ENCODE measurements around the gene HOMER2. TPM values are rescaled to one million over a fixed set of nuclear protein-coding genes. Genes with fewer than 3 reads are reported as not detected.

Gene HOMER2
- total RNA-seq, 2 donors from 2014 or later, result 1.8 to 4.9 TPM

DNA sequence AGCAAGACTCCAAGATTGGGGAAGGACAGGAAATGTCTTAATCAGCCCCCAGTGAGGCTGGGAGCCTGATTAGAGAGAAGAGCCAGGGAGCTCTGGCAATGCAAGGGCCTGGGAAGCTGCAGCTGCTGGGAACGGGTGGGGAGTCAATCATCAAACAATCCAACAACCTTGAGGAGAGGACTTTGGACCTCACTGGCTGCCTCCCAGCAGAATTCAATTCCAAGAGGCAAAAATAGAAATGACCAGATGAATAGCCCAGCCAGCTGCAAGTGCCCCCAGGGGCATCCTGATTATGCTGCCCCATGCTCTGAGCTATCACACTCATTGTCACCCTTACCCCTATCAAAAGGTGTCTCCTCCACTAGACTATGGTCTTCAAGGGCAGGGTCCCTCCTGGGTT is 6.1 kb upstream of the HOMER2 start:
- Histone ChIP-seq H3K36me3 (no peaks in the 10 kb centered on the region), H3K4me1 (ENCODE audit: control insufficient read depth in 1 of 2, low read depth in 2 of 2) (no peaks in the 10 kb centered on the region), H3K9me3 (no peaks in the 10 kb centered on the region), H3K4me3 (no peak overlapping the region), H3K27ac (no peak overlapping the region), H3K27me3 (replicated peaks; ENCODE audit: insufficient read depth) (no peaks in the 10 kb centered on the region)
- DNase-seq (ENCODE audit: low spot score) (no peak), ATAC-seq (ENCODE audit: insufficient number of reproducible peaks, low FRiP score, low read depth) (no peak)
- TF ChIP-seq, protein P1, sequence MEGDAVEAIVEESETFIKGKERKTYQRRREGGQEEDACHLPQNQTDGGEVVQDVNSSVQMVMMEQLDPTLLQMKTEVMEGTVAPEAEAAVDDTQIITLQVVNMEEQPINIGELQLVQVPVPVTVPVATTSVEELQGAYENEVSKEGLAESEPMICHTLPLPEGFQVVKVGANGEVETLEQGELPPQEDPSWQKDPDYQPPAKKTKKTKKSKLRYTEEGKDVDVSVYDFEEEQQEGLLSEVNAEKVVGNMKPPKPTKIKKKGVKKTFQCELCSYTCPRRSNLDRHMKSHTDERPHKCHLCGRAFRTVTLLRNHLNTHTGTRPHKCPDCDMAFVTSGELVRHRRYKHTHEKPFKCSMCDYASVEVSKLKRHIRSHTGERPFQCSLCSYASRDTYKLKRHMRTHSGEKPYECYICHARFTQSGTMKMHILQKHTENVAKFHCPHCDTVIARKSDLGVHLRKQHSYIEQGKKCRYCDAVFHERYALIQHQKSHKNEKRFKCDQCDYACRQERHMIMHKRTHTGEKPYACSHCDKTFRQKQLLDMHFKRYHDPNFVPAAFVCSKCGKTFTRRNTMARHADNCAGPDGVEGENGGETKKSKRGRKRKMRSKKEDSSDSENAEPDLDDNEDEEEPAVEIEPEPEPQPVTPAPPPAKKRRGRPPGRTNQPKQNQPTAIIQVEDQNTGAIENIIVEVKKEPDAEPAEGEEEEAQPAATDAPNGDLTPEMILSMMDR (IDR thresholded peaks at IDR 0.05), result no peak

DNA sequence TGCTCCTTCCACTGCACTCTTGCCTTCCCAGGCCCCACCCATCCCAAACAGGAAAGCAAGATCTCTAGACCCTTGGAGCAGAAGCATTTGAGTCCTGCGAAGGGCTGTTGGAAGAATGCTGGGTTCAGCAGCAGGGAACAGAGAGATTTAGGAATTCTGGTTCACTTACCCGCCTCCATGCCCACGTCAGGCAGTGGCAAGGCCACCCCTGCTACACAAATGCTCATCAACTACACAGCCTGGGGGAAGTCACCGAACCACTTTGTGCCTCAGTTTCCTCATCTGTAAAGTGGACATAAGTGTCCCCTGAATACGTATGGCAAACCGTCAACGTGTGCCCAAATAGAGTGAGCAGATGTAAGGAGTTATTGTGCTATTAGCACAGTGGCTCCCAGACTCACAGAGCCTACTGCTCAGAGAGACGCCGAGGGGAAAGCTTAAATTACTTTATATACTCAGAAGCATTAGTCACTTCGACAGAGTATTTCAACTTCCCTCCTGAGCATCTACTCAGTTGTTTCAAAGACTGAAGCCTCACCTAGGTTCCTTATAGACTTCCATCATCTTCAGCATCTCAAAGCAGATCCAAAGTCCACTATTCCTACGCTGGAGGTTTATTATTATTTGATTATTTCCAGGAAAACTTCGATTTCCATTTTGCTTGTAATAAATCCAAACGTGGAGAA is 905 bp downstream of the HOMER2 start:
- peaks cover 0 to 5% of the 10 kb centered on the region in 2 donors for H3K4me1 ChIP-seq (ENCODE audit: control insufficient read depth in 1 of 2, low read depth in 2 of 2)
- no peak for ATAC-seq (ENCODE audit: insufficient number of reproducible peaks, low FRiP score, low read depth)

DNA sequence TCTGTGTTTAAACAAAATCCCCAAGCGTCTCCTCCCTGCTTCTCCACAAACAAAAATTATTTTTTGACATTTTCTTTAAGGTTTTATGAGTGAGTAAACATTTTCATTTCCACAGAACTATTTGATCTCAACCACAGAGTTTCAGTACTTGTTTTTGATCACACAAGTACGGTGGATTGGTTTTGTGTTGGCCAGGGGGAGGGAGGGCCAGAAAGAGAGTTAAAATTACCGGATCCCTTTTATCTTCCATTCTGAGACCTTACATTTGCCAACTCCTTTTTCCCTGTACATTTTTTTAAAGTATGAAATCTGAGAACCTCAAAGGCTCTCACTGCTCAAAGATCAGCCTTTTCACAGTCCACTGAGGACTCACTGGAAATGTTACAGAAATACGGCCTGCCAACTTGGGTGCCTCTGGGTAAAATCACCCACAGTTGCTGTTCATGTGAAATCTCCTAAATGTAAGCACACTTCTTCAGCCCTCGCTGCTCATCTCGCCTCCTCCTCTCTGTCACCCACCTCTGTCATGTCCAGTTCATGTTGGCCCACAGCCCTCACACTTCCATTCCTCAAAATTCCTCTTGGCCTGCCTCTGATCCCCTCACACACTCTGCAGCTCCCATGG is 1.7 kb downstream of the HOMER2 start:
- Histone ChIP-seq H3K27me3 (replicated peaks; ENCODE audit: insufficient read depth) (no peaks in the 10 kb centered on the region), H3K4me1 (ENCODE audit: control insufficient read depth in 1 of 2, low read depth in 2 of 2) (peaks cover 0 to 5% of the 10 kb centered on the region in 2 donors), H3K9me3 (no peaks in the 10 kb centered on the region), H3K4me3 (no peak overlapping the region), H3K36me3 (no peaks in the 10 kb centered on the region), H3K27ac (no peak overlapping the region)
- DNase-seq (ENCODE audit: low spot score) (no peak), ATAC-seq (ENCODE audit: insufficient number of reproducible peaks, low FRiP score, low read depth) (no peak)
- TF ChIP-seq, protein P1 (IDR thresholded peaks at IDR 0.05), result no peak

More for the DNA sequence above, 905 bp downstream of the HOMER2 start:
- peak overlapping the region; percentile 68 for H3K4me3 ChIP-seq
- no peaks in the 10 kb centered on the region for H3K9me3 ChIP-seq
- H3K27ac ChIP-seq, result no peak overlapping the region
- no peak for DNase-seq (ENCODE audit: low spot score)
- no peaks in the 10 kb centered on the region for H3K27me3 ChIP-seq (replicated peaks; ENCODE audit: insufficient read depth)
- H3K36me3 ChIP-seq, result no peaks in the 10 kb centered on the region
- TF ChIP-seq, protein P1 (IDR thresholded peaks at IDR 0.05), result no peak

DNA sequence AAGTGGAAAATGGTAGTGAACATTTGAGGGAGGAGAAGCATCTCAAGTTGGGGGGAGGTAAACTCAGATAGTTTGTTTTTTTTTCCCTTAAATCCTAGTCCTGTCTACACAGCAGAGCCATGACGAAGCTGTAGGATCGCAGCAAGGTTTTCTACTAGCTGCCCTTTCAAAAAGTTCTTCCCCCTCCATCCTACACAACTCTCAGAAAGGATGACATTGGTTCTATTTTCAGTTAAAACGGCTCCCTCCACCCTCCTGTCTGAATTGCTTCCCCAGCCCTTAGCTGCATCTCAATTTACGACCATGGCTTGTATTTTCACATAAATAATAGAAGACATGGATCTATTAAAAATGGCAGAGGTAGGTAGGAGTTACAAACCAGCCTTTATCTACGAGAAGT is 2.2 kb downstream of the HOMER2 start:
- ATAC-seq (ENCODE audit: insufficient number of reproducible peaks, low FRiP score, low read depth), result no peak
- Histone ChIP-seq H3K27ac (no peak overlapping the region), H3K9me3 (no peaks in the 10 kb centered on the region), H3K36me3 (no peaks in the 10 kb centered on the region), H3K4me3 (no peak overlapping the region), H3K27me3 (replicated peaks; ENCODE audit: insufficient read depth) (no peaks in the 10 kb centered on the region), H3K4me1 (ENCODE audit: control insufficient read depth in 1 of 2, low read depth in 2 of 2) (peaks cover 0 to 5% of the 10 kb centered on the region in 2 donors)
- DNase-seq (ENCODE audit: low spot score), result no peak
- TF ChIP-seq, protein P1 (IDR thresholded peaks at IDR 0.05), result no peak

DNA sequence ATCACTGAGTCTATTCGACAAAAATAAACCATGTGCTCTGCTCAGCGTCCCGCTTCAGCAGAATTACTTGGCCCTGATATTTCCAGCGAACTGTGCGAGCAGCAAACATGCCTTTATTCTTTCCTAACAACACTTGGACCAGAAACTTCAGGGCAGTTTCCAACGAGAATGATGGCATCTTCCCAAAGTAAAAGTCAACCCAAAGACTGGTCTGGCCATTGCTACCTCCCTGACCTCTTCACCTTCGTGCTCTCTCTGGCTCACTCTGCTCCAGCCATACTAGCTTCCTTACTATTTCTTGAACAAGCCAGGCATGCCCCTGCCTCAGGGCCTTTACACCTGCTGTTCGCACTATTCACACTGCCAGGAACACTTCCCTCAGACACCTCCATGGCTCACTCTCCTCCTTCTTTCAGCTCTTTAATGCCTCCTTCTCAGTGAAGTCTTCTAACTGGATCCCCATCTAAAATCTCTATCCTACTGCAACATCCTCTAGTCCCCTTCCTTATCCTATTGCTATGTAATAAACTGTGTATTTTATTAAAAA is 6.3 kb downstream of the HOMER2 start:
- H3K27ac ChIP-seq, result no peak overlapping the region
- DNase-seq (ENCODE audit: low spot score), result no peak
- no peaks in the 10 kb centered on the region for H3K36me3 ChIP-seq
- ATAC-seq (ENCODE audit: insufficient number of reproducible peaks, low FRiP score, low read depth), result no peak
- no peaks in the 10 kb centered on the region for H3K27me3 ChIP-seq (replicated peaks; ENCODE audit: insufficient read depth)
- no peaks in the 10 kb centered on the region for H3K4me1 ChIP-seq (ENCODE audit: control insufficient read depth in 1 of 2, low read depth in 2 of 2)
- TF ChIP-seq, protein P1 (IDR thresholded peaks at IDR 0.05), result no peak
- no peak overlapping the region for H3K4me3 ChIP-seq
- no peaks in the 10 kb centered on the region for H3K9me3 ChIP-seq
